H9 (cell line): Measurements from ENCODE around the gene DAND5. TPM values are rescaled to one million over a fixed set of nuclear protein-coding genes. Genes with fewer than 3 reads are reported as not detected.

Experiments used
- DNase-seq: peaks from one replicate; pipeline ENCODE4 v3.0.0-alpha.2; 2017
- H2AFZ ChIP-seq: one replicate; pipeline ENCODE4 v1.6.1; 2013; ENCODE audit warnings: mild to moderate bottlenecking, low read length, control low read depth, moderate library complexity
- H2AK5ac ChIP-seq: 2 replicates; pipeline ENCODE4 v1.6.1; 2013; ENCODE audit warnings: low read length, control low read depth, mixed read lengths; ENCODE audit not compliant: insufficient read length
- H2BK120ac ChIP-seq: one replicate; pipeline ENCODE4 v1.6.1; 2013; ENCODE audit warnings: low read depth, mild to moderate bottlenecking, low read length, control low read depth, inconsistent platforms; ENCODE audit not compliant: poor library complexity, severe bottlenecking
- H2BK12ac ChIP-seq: 2 replicates; pipeline ENCODE4 v1.6.1; 2013; ENCODE audit warnings: low read length, control low read depth, mixed read lengths, low read depth; ENCODE audit not compliant: insufficient read length
- H2BK15ac ChIP-seq: 2 replicates; pipeline ENCODE4 v1.6.1; 2013; ENCODE audit warnings: low read depth, low read length, control low read depth
- H2BK20ac ChIP-seq: one replicate; pipeline ENCODE4 v1.6.1; 2013; ENCODE audit warnings: low read depth, mild to moderate bottlenecking, low read length, control low read depth, inconsistent platforms; ENCODE audit not compliant: poor library complexity, severe bottlenecking
- H2BK5ac ChIP-seq: 2 replicates; pipeline ENCODE4 v1.6.1; 2013; ENCODE audit warnings: low read length, control low read depth, mixed read lengths; ENCODE audit not compliant: insufficient read length
- H3K14ac ChIP-seq: 2 replicates; pipeline ENCODE4 v1.6.1; 2013; ENCODE audit warnings: low read length, control low read depth; ENCODE audit not compliant: insufficient read depth
- H3K18ac ChIP-seq: 2 replicates; pipeline ENCODE4 v1.6.1; 2013; ENCODE audit warnings: low read depth, mild to moderate bottlenecking, mixed read lengths, low read length, control low read depth; ENCODE audit not compliant: insufficient read length
- H3K23ac ChIP-seq: 2 replicates; pipeline ENCODE4 v1.6.1; 2013; ENCODE audit warnings: low read length, control low read depth, mixed read lengths, low read depth; ENCODE audit not compliant: insufficient read length
- H3K23me2 ChIP-seq: 2 replicates; pipeline ENCODE4 v1.6.1; 2013; ENCODE audit warnings: low read depth, mild to moderate bottlenecking, mixed read lengths, low read length, control low read depth; ENCODE audit not compliant: insufficient read length, poor library complexity, severe bottlenecking
- H3K27ac ChIP-seq: 2 replicates; pipeline ENCODE4 v1.5.1; 2013; ENCODE audit warnings: low read length, control low read depth, mixed read lengths, low read depth; ENCODE audit not compliant: insufficient read length
- H3K27me3 ChIP-seq: 2 replicates; pipeline ENCODE4 v1.6.1; 2013; ENCODE audit warnings: low read length, control low read depth, inconsistent platforms; ENCODE audit not compliant: insufficient read depth
- H3K4ac ChIP-seq: 2 replicates; pipeline ENCODE4 v1.6.1; 2013; ENCODE audit warnings: low read depth, mild to moderate bottlenecking, control low read depth, inconsistent platforms, low read length, moderate library complexity
- H3K4me1 ChIP-seq: 2 replicates; pipeline ENCODE4 v1.6.1; 2013; ENCODE audit warnings: low read length, control low read depth, inconsistent platforms; ENCODE audit not compliant: insufficient read depth
- H3K4me2 ChIP-seq: 2 replicates; pipeline ENCODE4 v1.6.1; 2013; ENCODE audit warnings: low read length, control low read depth, mixed read lengths; ENCODE audit not compliant: insufficient read length, insufficient read depth
- H3K56ac ChIP-seq: 2 replicates; pipeline ENCODE4 v1.6.1; 2013; ENCODE audit warnings: low read depth, mild to moderate bottlenecking, mixed read lengths, low read length, control low read depth; ENCODE audit not compliant: insufficient read length
- H3K79me1 ChIP-seq: 2 replicates; pipeline ENCODE4 v1.6.1; 2013; ENCODE audit warnings: low read depth, mild to moderate bottlenecking, moderate library complexity, low read length, control low read depth, inconsistent platforms; ENCODE audit not compliant: insufficient read depth, poor library complexity, severe bottlenecking
- H3K79me2 ChIP-seq: 2 replicates; pipeline ENCODE4 v1.6.1; 2013; ENCODE audit warnings: low read length, control low read depth, inconsistent platforms; ENCODE audit not compliant: insufficient read depth
- H3K9ac ChIP-seq: 2 replicates; pipeline ENCODE4 v1.6.1; 2013; ENCODE audit warnings: low read length, control low read depth, mixed read lengths; ENCODE audit not compliant: insufficient read length; ENCODE audit errors: extremely low read depth
- H3K9me3 ChIP-seq: one replicate; pipeline ENCODE4 v1.6.1; 2013; ENCODE audit warnings: low read depth, low read length, inconsistent platforms; ENCODE audit not compliant: control insufficient read depth
- H3T11ph ChIP-seq: one replicate; pipeline ENCODE4 v1.6.1; 2013; ENCODE audit warnings: mild to moderate bottlenecking, low read length, control low read depth, inconsistent platforms
- H4K20me1 ChIP-seq: one replicate; pipeline ENCODE4 v1.6.1; 2013; ENCODE audit not compliant: control insufficient read depth, insufficient read length, insufficient read depth
- H4K5ac ChIP-seq: 2 replicates; pipeline ENCODE4 v1.6.1; 2013; ENCODE audit warnings: low read depth, mild to moderate bottlenecking, mixed read lengths, low read length, control low read depth; ENCODE audit not compliant: insufficient read length
- H4K8ac ChIP-seq: replicated peaks from 2 replicates; pipeline ENCODE4 v1.6.1; 2013; ENCODE audit warnings: low read length, control low read depth, mixed read lengths, low read depth; ENCODE audit not compliant: insufficient read length
- H4K91ac ChIP-seq: 2 replicates; pipeline ENCODE4 v1.6.1; 2013; ENCODE audit warnings: low read depth, mild to moderate bottlenecking, moderate library complexity, mixed read lengths, low read length, control low read depth; ENCODE audit not compliant: insufficient read length
- H3K27ac Mint-ChIP-seq, 3 experiments: 2 replicates in 2 of 3; 3 replicates in 1 of 3; pipeline ENCODE4 v1.8.0; 2020 to 2021; ENCODE audit warnings: mixed read lengths in 3 of 3, mild to moderate bottlenecking in 1 of 3, moderate library complexity in 1 of 3
- H3K27me3 Mint-ChIP-seq: 2 replicates; pipeline ENCODE4 v1.8.0; 2021; ENCODE audit warnings: low read depth, mild to moderate bottlenecking, moderate library complexity, mixed read lengths
- H3K36me3 Mint-ChIP-seq, 3 experiments: 2 replicates in 2 of 3; 3 replicates in 1 of 3; pipeline ENCODE4 v1.8.0; 2020 to 2021; ENCODE audit warnings: low read depth in 3 of 3, mixed read lengths in 3 of 3; ENCODE audit not compliant: insufficient read depth in 1 of 3
- H3K4me1 Mint-ChIP-seq, 2 experiments: 2 replicates each; pipeline ENCODE4 v1.8.0; 2020; ENCODE audit warnings: mixed read lengths in 2 of 2
- H3K4me3 Mint-ChIP-seq, 2 experiments: 2 replicates in 1 of 2; 3 replicates in 1 of 2; pipeline ENCODE4 v1.8.0; 2020 to 2021; ENCODE audit warnings: mild to moderate bottlenecking in 2 of 2, mixed read lengths in 2 of 2, moderate library complexity in 1 of 2
- H3K9me3 Mint-ChIP-seq, 2 experiments: 2 replicates in 1 of 2; 3 replicates in 1 of 2; pipeline ENCODE4 v1.8.0; 2020; ENCODE audit warnings: mild to moderate bottlenecking in 2 of 2, mixed read lengths in 2 of 2, moderate library complexity in 1 of 2
- CTCF ChIP-seq: fragments of 200-600 bp; sonication (generic); conservative IDR thresholded peaks from 3 replicates; pipeline ENCODE4 v1.8.0; 2021; ENCODE audit warnings: antibody characterized with exemption, mild to moderate bottlenecking
- WGBS: extraction: QIAGEN DNeasy Blood & Tissue Kit; methylation state at CpG from one replicate; pipeline ENCODE4 v1.1.7; 2013; ENCODE audit warnings: missing lambda C conversion rate, low lambda C conversion rate, mixed read lengths; ENCODE audit not compliant: insufficient read length; ENCODE audit errors: extremely low coverage; 5-methylcytosine and 5-hydroxymethylcytosine counted together
- total RNA-seq: library from RNA; stranded (reverse); gene quantifications from 2 replicates; pipeline ENCODE4 v1.2.1, GENCODE V29; 2021

DAND5 gene
- total RNA-seq, 1 experiment from 2014 or later, result 0.11 TPM

DNA sequence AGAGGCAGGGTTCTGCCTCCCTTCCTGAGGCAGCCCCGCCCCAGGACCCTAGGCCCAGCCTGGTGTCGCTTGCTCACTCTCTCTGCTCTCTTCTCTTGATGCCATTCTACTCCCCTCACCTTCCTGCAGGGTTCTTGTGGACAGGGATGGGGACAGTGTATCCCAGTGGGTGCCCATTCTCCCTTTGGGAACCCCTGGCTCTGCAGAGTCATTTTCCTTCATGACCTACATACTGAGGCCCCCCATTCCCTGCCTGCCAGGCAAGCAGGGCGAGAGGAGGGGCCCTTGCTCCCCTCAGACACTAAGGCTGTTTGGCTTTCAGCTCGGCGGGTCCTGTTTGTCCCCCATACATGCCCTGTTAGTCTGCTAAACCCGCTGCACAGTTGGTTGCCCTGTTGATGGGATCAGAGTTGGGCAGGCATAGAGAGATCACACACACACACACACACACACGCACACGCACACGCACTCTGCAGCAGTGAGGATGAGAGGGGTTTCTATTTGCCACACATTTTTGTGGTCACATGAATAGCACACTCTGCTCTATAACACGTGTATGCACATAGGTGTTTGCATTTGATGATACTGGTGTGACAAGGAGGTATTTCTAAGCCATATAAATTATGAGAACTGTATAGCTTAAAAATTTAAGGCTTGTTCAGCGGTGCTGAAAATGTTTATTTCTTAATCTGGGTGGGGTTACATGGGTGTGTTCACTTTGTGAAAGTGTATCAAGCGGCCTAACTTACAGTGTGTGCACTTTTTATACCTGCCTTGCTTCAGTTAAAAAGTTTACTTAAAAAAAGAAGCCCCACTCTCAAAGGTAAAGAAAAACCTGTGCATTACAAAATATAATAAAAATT is 46.2 kb downstream of the DAND5 start:
- Mint-ChIP-seq H3K4me1 (peaks cover 46 to 78% of the 10 kb centered on the region in 2 experiments), H3K27ac (no peak overlapping the region), H3K9me3 (peaks cover 4 to 15% of the 10 kb centered on the region in 2 experiments), H3K36me3 (no peaks in the 10 kb centered on the region), H3K27me3 (peaks cover 100% of the 10 kb centered on the region), H3K4me3 (peak overlapping the region in 1 of 2 experiments; percentile 21; a peak in 2 of 5 replicates)
- H3K27me3 ChIP-seq, result peaks cover 87% of the 10 kb centered on the region
- H3K9me3 ChIP-seq, result no peaks in the 10 kb centered on the region
- no peak overlapping the region for H2BK12ac ChIP-seq
- no peak overlapping the region for H2BK15ac ChIP-seq
- H4K5ac ChIP-seq, result no peak overlapping the region
- H2BK5ac ChIP-seq, result no peak overlapping the region
- H3K9ac ChIP-seq, result no peak overlapping the region
- peak; percentile 69 for DNase-seq
- no peak overlapping the region for H3K27ac ChIP-seq
- H4K8ac ChIP-seq, result no peak overlapping the region
- no peaks in the 10 kb centered on the region for H3K79me1 ChIP-seq
- H3K23me2 ChIP-seq, result no peaks in the 10 kb centered on the region
- H2BK120ac ChIP-seq, result no peak overlapping the region
- no peak overlapping the region for H4K91ac ChIP-seq
- H3T11ph ChIP-seq, result no peak overlapping the region
- H3K4me2 ChIP-seq, result no peak overlapping the region
- peaks cover 8% of the 10 kb centered on the region for H3K4me1 ChIP-seq
- no peak overlapping the region for H2BK20ac ChIP-seq
- no peak overlapping the region for H2AK5ac ChIP-seq
- no peak overlapping the region for H3K23ac ChIP-seq
- H3K56ac ChIP-seq, result no peak overlapping the region
- no CpG with 5 or more reads among the region's 12 CpGs for WGBS
- peaks cover 2% of the 10 kb centered on the region for H4K20me1 ChIP-seq
- no peaks in the 10 kb centered on the region for H3K79me2 ChIP-seq
- no peak overlapping the region for H3K4ac ChIP-seq
- no peak overlapping the region for H3K14ac ChIP-seq
- TF ChIP-seq CTCF, result no peak
- no peak overlapping the region for H2AFZ ChIP-seq
- H3K18ac ChIP-seq, result no peak overlapping the region
